Muscle of back (tissue), 11 donors: ENCODE results near the gene RNF5. TPM values are rescaled to one million over a fixed set of nuclear protein-coding genes. Genes with fewer than 3 reads are reported as not detected.
A peak's percentile ranks its signal among the peaks of the same experiment; 100 is the strongest.
"Not testable (repeated sequence)": the region's sequence is repeated elsewhere in the genome, so short reads cannot be mapped to it uniquely, and the experiment has no call there.

ENCODE experiments used
- DNase-seq, 3 donors: peaks; one replicate each; pipeline versions ENCODE4 v3.0.0 to v3.0.0-alpha.2; 2013
- polyA plus RNA-seq, 10 donors: library from polyadenylated mRNA; unstranded; fragments of 120-200 nt; gene quantifications; one replicate each; pipeline ENCODE4 v1.2.1, GENCODE V29; 2013; ENCODE audit not compliant: insufficient read length in 10 of 10

The RNF5 gene
- polyA plus RNA-seq, 10 donors = 39.1 to 54.0 (median 48.7) TPM

DNA sequence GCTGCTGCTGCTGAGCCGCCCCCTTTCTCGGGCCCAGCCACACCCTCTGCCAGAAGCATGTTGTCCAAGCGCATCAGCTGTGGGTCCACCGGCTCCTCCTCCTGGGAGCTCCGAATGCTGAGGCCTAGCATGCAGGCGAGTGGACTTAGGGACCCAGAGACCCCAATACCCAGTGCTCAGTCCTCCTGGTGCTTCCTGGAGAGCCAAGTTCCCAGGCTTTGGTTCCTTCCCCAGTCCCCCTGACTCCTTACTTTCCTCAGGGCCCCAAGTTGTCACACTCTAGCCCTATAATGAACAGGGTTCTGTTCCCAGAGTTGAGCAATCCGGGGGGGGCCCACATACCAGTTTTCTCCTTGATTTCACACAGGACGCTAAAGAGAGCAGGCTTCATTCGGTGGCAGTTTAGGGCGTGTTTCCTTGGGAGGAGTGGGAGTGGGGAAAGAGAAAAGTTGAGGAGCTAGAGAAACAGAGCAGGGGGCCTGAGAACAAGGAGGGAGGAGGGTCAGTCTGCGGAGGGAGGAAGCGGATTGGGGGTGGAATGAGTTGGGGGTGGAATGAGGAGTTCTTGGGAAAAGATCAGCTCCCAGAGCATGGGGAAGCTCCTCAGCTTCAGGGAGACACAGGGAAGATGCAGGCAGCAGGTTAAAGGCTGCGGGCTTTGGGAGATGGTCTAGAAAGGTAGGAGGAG is 10.3 kb downstream of the RNF5 start:
- DNase-seq = peak in 2 of 3 donors; percentile 33 to 68

- DNase-seq = peak in 1 of 3 donors; percentile 56
Measured at GRCh38 chr6:32189069-32189741, 11.0 kb downstream of the RNF5 start.

DNA sequence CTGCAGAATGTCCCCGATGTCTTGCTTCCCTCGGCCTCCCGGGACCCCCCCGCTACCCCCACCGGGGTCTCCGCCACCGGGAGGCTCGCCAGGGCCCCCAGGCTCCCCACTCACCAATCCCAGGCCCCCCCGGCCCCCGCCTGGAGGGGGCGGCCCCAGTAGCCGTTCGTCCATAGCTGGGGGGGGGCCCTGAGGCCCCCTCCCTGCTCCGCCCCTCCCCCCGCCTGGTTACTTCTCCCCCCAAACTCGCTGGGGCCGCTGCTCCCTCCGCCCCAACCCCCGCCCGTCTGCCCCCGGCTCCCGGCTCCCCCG is 11.5 kb downstream of the RNF5 start:
- peak in 1 of 3 donors; percentile 47 for DNase-seq

GRCh38 chr6:32190054-32190851 is 12.0 kb downstream of the RNF5 start, which contains the start of gene PBX2:
PBX2 (minus strand) TSS chr6:32190202; CDS start chr6:32189915, 287 bp downstream.
- peak; percentile 93 to 97 (median 95) for DNase-seq

- DNase-seq = no peak
Measured at GRCh38 chr6:32190911-32191677, 12.9 kb downstream of the RNF5 start.

DNA sequence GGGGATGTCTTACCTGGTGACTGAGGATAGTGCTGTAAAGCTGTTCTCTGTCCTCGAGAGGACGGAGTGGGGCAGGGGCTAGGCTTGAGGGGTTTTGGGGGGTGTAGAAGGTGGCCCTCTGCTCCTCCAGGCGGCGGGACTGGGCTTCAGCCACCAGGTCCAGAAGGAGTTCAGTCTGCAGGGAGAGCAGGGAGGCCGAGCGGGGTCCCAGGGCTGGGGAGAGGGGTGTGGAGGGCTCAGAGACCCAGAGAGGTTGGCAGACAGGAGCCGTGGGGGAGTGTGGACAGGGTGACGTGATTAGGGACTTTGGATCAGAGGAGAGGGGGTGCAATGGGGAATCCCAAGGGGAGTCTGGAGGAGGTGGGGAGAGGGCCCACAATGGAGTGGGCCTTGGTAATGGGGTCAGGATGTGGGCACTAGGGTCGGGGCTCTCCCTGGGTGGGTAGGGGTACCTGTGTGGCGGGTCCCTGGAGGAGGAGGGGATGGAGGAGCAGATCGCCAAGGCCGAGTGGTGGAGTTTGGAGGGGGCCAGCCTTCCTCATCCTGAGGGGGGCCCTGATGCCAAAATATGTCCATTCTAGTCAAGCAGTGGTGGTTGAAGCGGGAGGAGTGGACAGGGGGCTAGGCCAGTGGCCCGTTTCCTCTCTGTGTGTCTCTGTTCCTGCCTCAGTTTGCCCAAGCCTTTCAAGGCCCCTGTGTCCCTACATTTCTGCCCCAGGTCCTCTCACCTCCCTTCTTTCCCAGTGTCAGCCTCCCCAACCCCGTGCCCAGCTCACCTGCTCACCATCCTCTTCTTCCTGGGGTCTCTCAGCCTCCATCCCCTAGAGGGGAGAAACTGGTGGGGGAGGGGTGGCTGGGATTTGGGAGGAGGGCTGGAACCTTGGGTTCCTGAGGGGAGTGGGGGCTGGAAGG is 13.7 kb downstream of the RNF5 start:
- no peak for DNase-seq

- peak in 1 of 3 donors; percentile 64 for DNase-seq
Measured at GRCh38 chr6:32192608-32193039, 14.4 kb downstream of the RNF5 start, which contains the start of gene GPSM3. GPSM3 (minus strand) TSS chr6:32192643; CDS start chr6:32192513, 130 bp downstream.

- not testable (repeated sequence) for DNase-seq
Measured at GRCh38 chr6:32193096-32193495, 14.9 kb downstream of the RNF5 start.

DNA sequence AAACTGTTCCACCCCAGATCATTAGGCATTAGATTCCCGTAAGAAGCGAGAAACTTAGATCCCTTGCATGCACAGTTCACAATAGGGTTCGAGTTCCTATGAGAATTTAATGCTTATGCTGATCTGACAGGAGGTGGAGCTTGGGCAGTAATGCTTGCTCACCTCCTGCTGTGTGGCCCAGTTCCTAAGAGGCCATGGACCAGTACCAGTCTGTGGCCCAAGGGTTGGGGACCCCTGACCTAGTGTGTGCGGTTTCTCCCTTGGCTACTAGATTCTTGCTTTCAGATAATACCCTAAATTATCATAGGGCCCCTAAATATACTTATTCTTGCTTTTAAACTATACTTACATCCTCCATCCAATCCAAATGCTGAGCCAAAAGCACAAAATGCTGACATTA is 16.2 kb downstream of the RNF5 start:
- peak in 1 of 3 donors; percentile 8 for DNase-seq

DNA sequence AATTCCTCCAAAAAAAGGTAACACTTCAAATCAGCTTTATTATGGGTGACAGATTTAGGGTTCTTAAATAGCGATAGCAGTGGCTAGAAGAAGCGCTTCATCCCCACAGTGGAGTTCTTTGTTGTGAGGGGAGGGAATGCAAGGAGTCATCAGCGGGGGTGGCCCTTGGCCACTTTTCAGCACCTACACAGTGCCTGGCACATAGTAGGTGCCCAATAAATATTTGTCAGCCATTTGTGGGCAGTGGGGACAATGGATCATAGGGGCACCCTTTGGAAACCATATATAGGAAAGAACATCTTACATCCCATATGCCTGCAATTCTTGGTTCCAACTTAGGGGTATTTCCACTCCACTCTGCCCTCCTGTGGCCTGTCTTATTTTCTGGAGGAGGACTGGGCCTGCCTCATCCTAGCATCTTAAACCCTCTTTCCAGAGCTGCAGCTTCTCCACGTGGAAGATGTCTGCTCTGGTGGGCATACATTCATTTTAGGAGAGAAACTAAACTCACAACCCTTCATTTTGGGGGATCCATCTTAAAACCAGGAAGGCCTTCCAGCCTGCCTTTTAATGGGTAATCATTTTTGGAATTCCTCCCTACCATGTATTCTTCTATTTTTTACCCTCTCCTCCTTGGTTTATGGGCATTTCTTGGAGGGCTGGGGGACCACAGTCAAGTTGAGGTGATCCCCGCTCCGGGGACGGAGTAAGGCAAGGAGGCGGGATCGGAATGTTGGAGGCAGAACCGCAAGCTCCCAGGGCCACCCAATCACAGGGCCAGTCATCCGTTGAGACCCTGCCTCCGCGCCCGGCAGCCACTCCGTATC is 16.8 kb downstream of the RNF5 start:
- DNase-seq = no peak

- peak; percentile 100 for DNase-seq
Measured at GRCh38 chr6:32195652-32195901, 17.4 kb downstream of the RNF5 start.

- DNase-seq = peak; percentile 84 to 96 (median 90)
Measured at GRCh38 chr6:32195902-32196681, 17.9 kb downstream of the RNF5 start.

GRCh38 chr6:32196682-32197616 is 18.7 kb downstream of the RNF5 start:
- peak in 2 of 3 donors; percentile 56 to 76 for DNase-seq

DNA sequence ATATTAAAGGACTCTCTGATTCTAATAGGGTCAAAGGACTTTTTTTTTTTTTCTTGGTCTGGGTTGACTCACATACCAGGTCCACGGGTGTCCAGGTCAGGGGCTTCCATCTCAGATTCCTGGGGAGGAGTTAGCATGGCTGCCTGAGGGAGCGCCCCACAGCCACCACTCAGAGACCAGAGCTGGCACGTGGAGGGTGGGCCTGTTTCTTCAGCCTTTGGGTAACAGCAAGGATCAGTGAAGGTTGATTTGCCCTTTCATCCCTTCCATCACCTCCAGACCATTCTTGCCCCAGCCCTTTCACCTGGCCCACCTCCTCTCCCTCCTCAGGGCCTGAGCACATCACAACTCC is 20.1 kb downstream of the RNF5 start:
- no peak for DNase-seq

GRCh38 chr6:32198866-32199265 is 20.7 kb downstream of the RNF5 start:
- DNase-seq = no peak

GRCh38 chr6:32200711-32201475 is 22.7 kb downstream of the RNF5 start:
- no peak for DNase-seq

GRCh38 chr6:32202186-32202585 is 24.0 kb downstream of the RNF5 start:
- DNase-seq = no peak
